ENCODE data around the gene LRRC15. TPM values are rescaled to one million over a fixed set of nuclear protein-coding genes. Genes with fewer than 3 reads are reported as not detected.

Gene LRRC15
- total RNA-seq, 1 experiment from 2014 or later, result not detected

GRCh38 chr3:194318511-194319161, 50.9 kb downstream of the LRRC15 start:
- intact Hi-C loops (cut with micrococcal nuclease), result loop anchor here (5.0 kb wide), 3 partner anchors 231 to 651 kb away; no protein-coding TSS in a partner anchor
- Mint-ChIP-seq H3K27me3 (ENCODE audit: insufficient read depth, unreplicated experiment) (no peaks in the 10 kb centered on the region), H3K4me3 (ENCODE audit: unreplicated experiment) (no peak overlapping the region), H3K36me3 (ENCODE audit: insufficient read depth, unreplicated experiment) (no peaks in the 10 kb centered on the region), H3K9me3 (ENCODE audit: unreplicated experiment) (no peaks in the 10 kb centered on the region), H3K4me1 (ENCODE audit: insufficient read depth, unreplicated experiment) (peaks cover 6% of the 10 kb centered on the region), H3K27ac (ENCODE audit: low read depth, unreplicated experiment) (no peak overlapping the region)
- CTCF ChIA-PET, result interaction anchor here (0.5 to 9.2 kb wide), 9 partner anchors 15 to 654 kb away, joined by 3 to 112 read pairs (median 4); partner anchors contain the start of gene HES1
- TF ChIP-seq CTCF (IDR thresholded peaks at IDR 0.05; ENCODE audit: unreplicated experiment), result no peak
- POLR2A ChIA-PET, result interaction anchor here (0.6 to 9.7 kb wide), 5 partner anchors 12 to 539 kb away, joined by 3 to 193 read pairs (median 8); partner anchors contain the start of gene HES1
- no TSS peak for BruUV-seq (replicated peaks)
- peak; percentile 47 for DNase-seq (ENCODE audit: unreplicated experiment)

- Mint-ChIP-seq H3K9me3 (ENCODE audit: unreplicated experiment) (no peaks in the 10 kb centered on the region), H3K27ac (ENCODE audit: low read depth, unreplicated experiment) (no peak overlapping the region), H3K36me3 (ENCODE audit: insufficient read depth, unreplicated experiment) (no peaks in the 10 kb centered on the region), H3K27me3 (ENCODE audit: insufficient read depth, unreplicated experiment) (no peaks in the 10 kb centered on the region), H3K4me3 (ENCODE audit: unreplicated experiment) (no peak overlapping the region), H3K4me1 (ENCODE audit: insufficient read depth, unreplicated experiment) (peaks cover 6% of the 10 kb centered on the region)
- BruUV-seq (replicated peaks), result no TSS peak
- CTCF ChIA-PET, result interaction anchor here (0.6 to 9.2 kb wide), 16 partner anchors 14 to 653 kb away, joined by 3 to 112 read pairs (median 8); partner anchors contain the start of gene HES1
- TF ChIP-seq CTCF (IDR thresholded peaks at IDR 0.05; ENCODE audit: unreplicated experiment), result no peak
- intact Hi-C loops (cut with micrococcal nuclease), result loop anchor here (5.0 kb wide), 3 partner anchors 230 to 650 kb away; no protein-coding TSS in a partner anchor
- no peak for DNase-seq (ENCODE audit: unreplicated experiment)
- POLR2A ChIA-PET, result interaction anchor here (0.8 to 9.7 kb wide), 6 partner anchors 14 to 537 kb away, joined by 3 to 193 read pairs (median 11); partner anchors contain the start of gene HES1
These were observed 52.6 kb downstream of the LRRC15 start for GRCh38 chr3:194316918-194317317.

GRCh38 chr3:194315965-194316361, 53.6 kb downstream of the LRRC15 start:
- peak overlapping the region; percentile 82 for H3K4me3 Mint-ChIP-seq (ENCODE audit: unreplicated experiment)
- no peak for TF ChIP-seq CTCF (IDR thresholded peaks at IDR 0.05; ENCODE audit: unreplicated experiment)
- CTCF ChIA-PET, result interaction anchor here (0.6 to 9.2 kb wide), 54 partner anchors 8 to 743 kb away, joined by 3 to 112 read pairs (median 4); partner anchors contain the start of genes GP5 and HES1
- intact Hi-C loops (cut with micrococcal nuclease), result loop anchor here (1.0 to 5.0 kb wide), 9 partner anchors 148 to 649 kb away; no protein-coding TSS in a partner anchor
- H3K27ac Mint-ChIP-seq (ENCODE audit: low read depth, unreplicated experiment), result no peak overlapping the region
- no peaks in the 10 kb centered on the region for H3K27me3 Mint-ChIP-seq (ENCODE audit: insufficient read depth, unreplicated experiment)
- POLR2A ChIA-PET, result interaction anchor here (0.6 to 9.7 kb wide), 20 partner anchors 12 to 536 kb away, joined by 3 to 193 read pairs (median 3); partner anchors contain the start of gene HES1
- H3K36me3 Mint-ChIP-seq (ENCODE audit: insufficient read depth, unreplicated experiment), result no peaks in the 10 kb centered on the region
- peaks cover 6% of the 10 kb centered on the region for H3K4me1 Mint-ChIP-seq (ENCODE audit: insufficient read depth, unreplicated experiment)
- peak; percentile 74 for DNase-seq (ENCODE audit: unreplicated experiment)
- H3K9me3 Mint-ChIP-seq (ENCODE audit: unreplicated experiment), result no peaks in the 10 kb centered on the region
- BruUV-seq (replicated peaks), result no TSS peak

Data from MCF 10A (cell line).